ENCODE measurements around the gene ALCAM.
"Not testable (repeated sequence)": the region's sequence is repeated elsewhere in the genome, so short reads cannot be mapped to it uniquely, and the experiment has no call there.

- not testable (repeated sequence) for TF ChIP-seq CTCF (IDR thresholded peaks at IDR 0.05); EP300 (IDR thresholded peaks at IDR 0.05; ENCODE audit: borderline replicate concordance in 1 of 2, low read depth in 1 of 2, low read length in 1 of 2); REST (IDR thresholded peaks at IDR 0.05; ENCODE audit: low read depth, low read length); JUND (IDR thresholded peaks at IDR 0.05)
These were observed 235.6 kb downstream of the ALCAM start for GRCh38 chr3:105602286-105602685.

All from SK-N-SH (cell line).